IPS-NIHi7 (cell line): ENCODE results near the gene DIP2C.
"Not testable (repeated sequence)": the region's sequence is repeated elsewhere in the genome, so short reads cannot be mapped to it uniquely, and the experiment has no call there.

Experiments
- DNase-seq: peaks from one replicate; pipeline ENCODE4 v3.0.0; 2012; ENCODE audit warnings: mixed read lengths; ENCODE audit errors: extremely low spot score

Gene DIP2C

DNA sequence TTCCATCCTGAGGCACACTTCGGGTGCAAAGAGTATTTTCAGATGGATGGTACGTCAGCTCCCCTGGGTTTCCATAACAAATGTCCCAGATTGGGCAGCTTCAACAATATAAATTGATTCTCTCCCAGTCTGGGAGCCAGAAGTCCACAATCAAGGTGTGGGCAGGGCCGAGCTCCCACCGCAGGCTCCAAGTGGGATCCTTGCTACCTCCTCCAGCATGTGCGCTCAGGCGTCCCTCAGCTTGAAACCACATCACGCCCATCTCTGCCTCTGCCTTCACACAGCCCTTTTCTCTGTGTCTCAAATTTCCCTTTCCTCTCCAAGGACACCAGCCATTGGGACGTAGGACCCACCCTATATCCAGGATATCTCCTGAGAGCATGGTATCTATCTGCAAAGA lies 153.5 kb downstream of the DIP2C start:
- no peak for DNase-seq

- no peak for DNase-seq
Measured at GRCh38 chr10:535051-535450, 154.4 kb downstream of the DIP2C start.

DNA sequence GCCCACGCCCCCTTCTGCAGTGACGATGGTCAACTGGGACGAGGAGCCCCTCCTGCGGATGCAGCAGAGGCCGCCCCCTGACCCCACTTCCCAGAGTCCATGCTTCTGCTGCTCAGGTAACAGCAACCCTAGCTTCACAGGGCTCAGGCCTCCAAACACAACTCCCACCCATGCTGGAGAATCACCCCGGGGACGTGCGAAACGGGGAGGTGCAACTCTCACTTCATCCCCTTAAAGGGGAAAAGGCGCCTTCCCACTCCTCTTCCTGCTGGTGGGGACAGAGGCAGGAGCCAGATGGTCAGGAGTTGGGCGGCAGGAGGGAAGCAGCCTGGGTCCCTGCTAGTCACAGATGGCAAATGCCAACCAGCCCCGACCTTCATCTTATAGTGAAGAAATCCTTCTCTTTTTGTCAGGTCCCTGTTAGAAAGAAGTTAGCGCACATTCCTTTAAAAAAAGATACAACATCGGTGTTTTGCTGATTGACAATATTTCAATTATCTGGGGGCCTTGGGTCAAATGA lies 155.4 kb downstream of the DIP2C start:
- DNase-seq, result no peak

DNA sequence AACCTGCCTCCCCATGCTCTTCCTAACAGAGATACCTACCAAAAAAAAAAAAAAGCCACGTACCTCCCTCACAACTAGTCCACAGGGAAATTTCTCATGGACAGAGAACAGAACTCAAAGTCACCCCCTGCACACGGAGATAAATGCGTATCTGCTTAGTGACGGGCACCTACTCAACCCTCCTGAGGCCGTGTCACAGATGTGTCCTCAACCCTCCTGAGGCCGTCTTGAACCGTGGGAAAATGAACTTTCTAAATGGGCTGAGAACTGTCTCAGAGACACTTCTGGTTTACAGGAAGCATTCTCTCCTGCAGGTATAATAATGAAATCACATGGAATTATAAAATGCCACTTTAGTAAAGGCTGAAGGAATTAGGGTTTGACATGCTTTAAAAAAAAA lies 155.9 kb downstream of the DIP2C start:
- DNase-seq, result no peak

DNA sequence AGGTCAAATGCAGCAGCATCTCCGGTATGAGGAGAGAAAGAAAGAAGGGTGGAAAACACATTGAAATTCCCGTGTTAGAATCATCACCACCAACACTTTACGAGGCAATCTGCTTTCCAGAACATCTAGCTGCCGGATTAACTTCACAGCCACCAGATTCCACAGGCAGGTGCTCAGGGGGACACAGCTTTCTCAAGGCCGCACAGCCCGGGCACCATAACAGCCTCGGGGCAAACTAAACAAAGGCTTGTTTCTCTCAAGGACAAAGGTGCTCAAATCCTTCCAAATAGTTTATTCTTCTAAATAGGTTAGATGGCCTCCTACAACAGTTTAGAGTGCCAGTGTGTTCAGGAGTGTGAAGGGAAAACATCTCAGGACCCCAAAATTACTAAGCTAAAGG lies 156.3 kb downstream of the DIP2C start:
- no peak for DNase-seq

DNA sequence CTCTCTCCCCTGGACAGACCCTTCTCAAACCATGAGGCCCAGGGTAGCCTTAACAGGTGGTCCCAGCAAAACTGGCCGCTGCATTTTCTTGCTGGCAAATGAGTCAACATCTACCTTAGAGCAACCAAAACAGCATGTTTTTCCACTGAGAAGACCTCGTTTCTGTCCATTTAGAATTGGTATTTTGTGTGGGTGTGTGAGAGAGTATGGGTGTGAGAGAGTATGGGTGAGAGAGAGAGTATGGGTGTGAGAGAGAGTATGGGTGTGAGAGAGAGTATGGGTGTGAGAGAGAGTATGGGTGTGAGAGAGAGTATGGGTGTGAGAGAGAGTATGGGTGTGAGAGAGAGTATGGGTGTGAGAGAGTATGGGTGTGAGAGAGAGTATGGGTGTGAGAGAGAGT lies 157.1 kb downstream of the DIP2C start:
- not testable (repeated sequence) for DNase-seq

DNA sequence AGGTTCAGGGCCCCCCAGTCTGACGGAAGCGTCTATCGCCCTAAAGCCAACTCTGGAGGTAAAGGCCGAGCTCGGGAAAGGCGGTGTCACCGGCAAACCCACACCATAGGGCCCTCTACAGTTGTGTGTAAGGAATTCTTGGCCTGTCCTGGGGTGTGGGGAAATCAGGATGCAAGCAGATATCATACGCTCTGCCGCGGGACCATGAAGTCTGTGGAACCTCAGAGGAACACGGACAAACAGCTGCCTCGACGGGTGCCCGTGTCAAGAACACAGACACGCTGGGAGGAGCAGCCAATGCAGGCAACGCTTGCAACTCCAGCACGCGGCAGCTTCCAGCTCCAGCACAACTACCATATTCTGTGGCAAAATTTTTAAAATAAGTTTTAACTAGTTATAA lies 157.9 kb downstream of the DIP2C start:
- no peak for DNase-seq

- DNase-seq, result no peak
Measured at GRCh38 chr10:530717-531116, 158.8 kb downstream of the DIP2C start.

- no peak for DNase-seq
Measured at GRCh38 chr10:529468-530230, 159.8 kb downstream of the DIP2C start.

DNA sequence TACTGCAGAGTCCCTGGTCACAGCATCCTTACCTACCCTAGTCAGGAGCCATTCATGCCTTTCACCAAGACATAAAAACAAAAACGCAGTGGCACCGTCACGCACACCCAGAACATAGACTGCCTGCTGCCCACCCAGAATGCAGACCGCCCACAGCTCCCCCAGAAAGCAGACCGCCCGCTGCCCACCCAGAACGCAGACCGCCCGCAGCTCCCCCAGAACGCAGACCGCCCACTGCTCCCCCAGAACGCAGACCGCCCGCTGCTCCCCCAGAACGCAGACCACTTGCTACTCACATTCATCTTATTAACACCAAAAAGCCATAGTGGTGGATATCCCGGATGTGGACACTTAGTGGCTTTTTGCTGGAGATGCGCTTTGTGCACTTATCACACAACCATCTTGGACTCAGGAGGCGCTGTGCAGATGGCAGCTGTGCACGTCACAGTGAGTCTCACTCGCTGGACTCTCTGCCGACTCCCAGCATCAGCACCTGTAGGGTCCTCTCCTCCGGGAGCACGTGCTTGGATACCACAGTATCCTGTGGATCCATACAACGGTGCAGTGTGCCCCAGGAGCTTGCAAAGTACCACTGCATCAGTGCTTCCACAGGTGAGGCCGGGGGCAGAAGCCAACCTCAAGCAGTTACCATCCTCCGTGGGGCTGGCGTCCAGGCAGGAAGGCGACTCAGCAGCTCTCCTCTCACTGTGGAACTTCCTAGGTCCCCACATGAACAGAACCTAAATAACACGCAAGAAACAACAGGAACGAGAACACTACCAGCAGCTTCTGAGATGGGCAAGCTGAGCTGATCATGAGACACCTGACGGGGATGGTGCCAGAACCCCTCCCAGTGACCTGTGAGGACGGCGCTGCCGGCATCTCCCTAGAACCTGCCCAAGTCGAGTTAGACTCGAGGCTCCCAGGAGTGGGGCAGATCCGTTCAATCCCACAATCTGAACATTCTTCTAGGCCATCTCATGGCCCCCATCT lies 161.0 kb downstream of the DIP2C start:
- DNase-seq, result no peak

DNA sequence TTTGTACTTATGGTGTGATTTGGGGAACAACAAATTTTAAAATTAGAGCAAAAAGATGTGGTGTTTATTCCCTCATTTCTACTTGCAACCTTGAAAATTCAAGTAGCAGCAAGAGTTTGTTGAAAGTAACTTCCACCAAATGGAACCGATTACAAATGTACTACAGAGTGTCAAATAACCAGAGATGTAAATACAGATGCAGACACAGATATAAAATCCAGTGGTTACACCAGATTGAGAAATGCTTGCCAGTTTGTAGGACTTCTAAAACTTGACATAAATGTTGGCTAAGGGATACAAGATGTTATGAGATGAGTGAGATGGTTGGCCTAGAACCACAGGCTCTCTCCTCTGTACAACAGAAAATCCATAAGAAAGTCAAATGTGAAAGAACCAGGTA lies 162.1 kb downstream of the DIP2C start:
- no peak for DNase-seq

DNA sequence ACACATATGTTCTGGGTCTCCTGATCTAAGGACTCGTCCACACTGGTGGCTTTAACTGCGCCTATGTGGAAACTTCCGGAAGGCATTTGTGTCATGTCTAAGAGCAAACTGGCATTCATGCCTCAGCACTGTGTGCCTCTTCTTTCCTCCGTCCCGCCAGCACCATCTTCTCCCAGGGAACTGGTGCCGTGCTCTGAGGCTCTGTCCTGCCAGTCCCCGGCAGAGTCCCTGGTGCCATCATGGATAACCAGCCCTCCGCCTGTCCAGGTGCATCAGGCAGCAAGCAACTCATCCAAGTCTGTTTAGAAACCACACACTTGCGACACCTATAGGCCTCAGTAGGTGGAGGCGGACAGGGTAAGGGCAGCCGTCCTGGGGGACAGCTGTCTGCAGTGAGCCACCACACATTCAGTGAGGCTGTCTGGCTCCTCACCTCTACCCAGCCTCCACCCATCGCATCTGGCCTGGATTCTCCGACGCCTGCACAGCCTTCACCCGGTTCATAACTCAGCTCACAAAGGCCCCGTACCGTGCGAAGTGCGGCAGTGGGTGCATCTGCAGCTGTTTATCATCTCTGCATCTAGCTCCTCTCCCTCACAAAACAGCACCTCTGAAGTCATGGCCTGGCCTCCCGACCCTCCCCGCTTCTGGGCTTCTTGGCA lies 162.7 kb downstream of the DIP2C start:
- DNase-seq, result peak; percentile 54

- DNase-seq, result no peak
Measured at GRCh38 chr10:525565-526315, 163.7 kb downstream of the DIP2C start.

GRCh38 chr10:523925-524324 lies 165.5 kb downstream of the DIP2C start:
- DNase-seq, result no peak

DNA sequence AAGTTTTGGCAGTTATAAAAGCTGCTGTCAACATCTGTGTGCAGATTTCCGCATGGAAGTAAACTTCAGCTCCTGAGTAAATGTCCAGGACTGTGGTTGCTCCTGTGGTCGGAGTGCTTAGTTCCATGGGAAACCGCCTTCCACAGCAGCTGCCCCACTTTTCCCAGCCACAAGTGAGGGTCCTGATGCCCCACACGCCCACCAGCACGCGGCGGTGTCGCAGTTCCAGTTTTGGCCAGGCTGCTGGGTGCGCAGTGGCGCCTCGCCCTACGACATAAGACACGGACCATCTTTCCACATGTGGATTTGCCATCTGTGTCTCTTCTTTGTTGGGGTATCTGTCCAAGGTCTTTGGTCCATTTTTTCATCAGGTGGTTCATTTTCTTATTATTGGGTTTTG lies 167.1 kb downstream of the DIP2C start:
- no peak for DNase-seq

GRCh38 chr10:521261-522250 lies 167.9 kb downstream of the DIP2C start:
- no peak for DNase-seq

DNA sequence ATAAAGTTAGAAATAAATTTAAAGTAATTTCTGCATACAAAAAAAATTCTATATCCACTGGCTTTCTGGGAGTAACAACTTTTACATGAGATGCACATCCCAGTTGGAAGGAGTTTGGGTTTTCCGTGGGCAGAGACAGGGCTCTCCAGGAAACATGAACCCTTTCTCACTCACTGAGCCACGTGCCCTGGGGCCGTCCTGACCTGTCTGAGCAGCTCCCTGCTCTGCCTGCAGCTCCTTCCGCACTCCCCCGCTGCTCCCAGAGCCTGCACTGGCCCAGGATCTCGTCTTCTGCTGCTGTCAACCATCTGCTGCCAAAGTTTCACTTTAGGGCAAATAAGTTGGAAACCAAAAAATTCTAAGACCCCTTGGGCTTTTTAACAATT lies 169.1 kb downstream of the DIP2C start:
- DNase-seq, result peak; percentile 54

- DNase-seq, result no peak
Measured at GRCh38 chr10:519716-520401, 169.6 kb downstream of the DIP2C start.

DNA sequence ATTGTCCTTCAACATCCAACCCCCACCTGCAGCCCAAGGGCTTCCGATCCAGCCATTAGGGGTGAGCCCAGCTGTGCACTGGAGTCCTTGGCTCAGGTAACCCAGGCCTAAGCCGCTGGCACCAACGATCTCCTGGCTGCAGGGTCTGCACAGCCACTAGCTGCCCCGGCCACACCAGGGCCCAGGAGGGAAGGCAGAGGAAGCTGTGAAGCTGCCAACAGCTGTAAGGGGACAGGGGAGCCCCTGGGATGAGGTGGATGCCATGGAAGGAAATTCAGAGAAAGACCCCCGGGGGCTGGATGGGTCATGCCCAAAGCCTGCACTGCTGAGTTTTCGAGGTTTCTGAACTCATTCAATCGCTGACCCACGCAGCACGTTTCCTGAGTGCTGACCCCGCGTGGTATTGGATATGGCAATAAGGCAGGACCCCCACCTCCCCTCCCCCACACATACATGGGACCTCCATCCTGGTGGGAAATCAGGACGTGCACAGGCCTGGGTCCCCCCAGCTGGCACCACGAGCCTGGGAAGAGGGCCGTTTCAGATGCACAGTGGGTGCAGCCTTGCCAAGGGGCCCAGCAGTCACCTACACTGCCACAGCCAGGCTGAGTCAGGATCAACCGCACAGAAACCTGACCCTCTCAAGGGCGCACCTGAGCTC lies 170.3 kb downstream of the DIP2C start:
- no peak for DNase-seq
